ENCODE results near the gene AGAP1.
"Not testable (repeated sequence)": the region's sequence is repeated elsewhere in the genome, so short reads cannot be mapped to it uniquely, and the experiment has no call there.

Gene AGAP1

GRCh38 chr2:235592430-235592829 lies 98.6 kb downstream of the AGAP1 start:
- DNase-seq (ENCODE audit: low spot score): no peak

GRCh38 chr2:235592836-235593235 lies 99.0 kb downstream of the AGAP1 start:
- no peak for DNase-seq (ENCODE audit: low spot score)

- peak; percentile 92 for DNase-seq (ENCODE audit: low spot score)
These were observed 100.2 kb downstream of the AGAP1 start for GRCh38 chr2:235594041-235594440.

- no peak for DNase-seq (ENCODE audit: low spot score)
These were observed 101.1 kb downstream of the AGAP1 start for GRCh38 chr2:235594964-235595363.

GRCh38 chr2:235595422-235596010 lies 101.7 kb downstream of the AGAP1 start:
- DNase-seq (ENCODE audit: low spot score): peak; percentile 89

- DNase-seq (ENCODE audit: low spot score): no peak
These were observed 102.4 kb downstream of the AGAP1 start for GRCh38 chr2:235596272-235596671.

- DNase-seq (ENCODE audit: low spot score): no peak
These were observed 103.3 kb downstream of the AGAP1 start for GRCh38 chr2:235597081-235597615.

- DNase-seq (ENCODE audit: low spot score): no peak
These were observed 104.2 kb downstream of the AGAP1 start for GRCh38 chr2:235598026-235598425.

GRCh38 chr2:235598532-235599531 lies 105.0 kb downstream of the AGAP1 start:
- DNase-seq (ENCODE audit: low spot score): no peak

- DNase-seq (ENCODE audit: low spot score): no peak
These were observed 105.9 kb downstream of the AGAP1 start for GRCh38 chr2:235599596-235600338.

GRCh38 chr2:235600406-235600805 lies 106.6 kb downstream of the AGAP1 start:
- DNase-seq (ENCODE audit: low spot score): no peak

- no peak for DNase-seq (ENCODE audit: low spot score)
These were observed 107.1 kb downstream of the AGAP1 start for GRCh38 chr2:235600926-235601325.

- no peak for DNase-seq (ENCODE audit: low spot score)
These were observed 108.3 kb downstream of the AGAP1 start for GRCh38 chr2:235601960-235602704.

GRCh38 chr2:235602971-235603370 lies 109.1 kb downstream of the AGAP1 start:
- not testable (repeated sequence) for DNase-seq (ENCODE audit: low spot score)

GRCh38 chr2:235603659-235604058 lies 109.8 kb downstream of the AGAP1 start:
- no peak for DNase-seq (ENCODE audit: low spot score)

GRCh38 chr2:235605312-235606003 lies 111.6 kb downstream of the AGAP1 start:
- DNase-seq (ENCODE audit: low spot score): peak; percentile 97

- no peak for DNase-seq (ENCODE audit: low spot score)
These were observed 112.3 kb downstream of the AGAP1 start for GRCh38 chr2:235606004-235606715.

GRCh38 chr2:235607546-235608199 lies 113.8 kb downstream of the AGAP1 start:
- DNase-seq (ENCODE audit: low spot score): no peak

GRCh38 chr2:235608200-235608887 lies 114.5 kb downstream of the AGAP1 start:
- peak; percentile 57 for DNase-seq (ENCODE audit: low spot score)
